ENCODE data around the gene OVOL2. TPM values are rescaled to one million over a fixed set of nuclear protein-coding genes. Genes with fewer than 3 reads are reported as not detected.
"Not testable (repeated sequence)": the region's sequence is repeated elsewhere in the genome, so short reads cannot be mapped to it uniquely, and the experiment has no call there.

Gene OVOL2
- total RNA-seq, 1 donor from 2014 or later: not detected

- H3K9me3 Mint-ChIP-seq (ENCODE audit: low read depth): no peaks in the 10 kb centered on the region
- no peaks in the 10 kb centered on the region for H3K4me1 Mint-ChIP-seq (ENCODE audit: low read depth)
- no peak overlapping the region for H3K4me3 Mint-ChIP-seq (ENCODE audit: unreplicated experiment)
- no peak for TF ChIP-seq CTCF (IDR thresholded peaks at IDR 0.05)
- no peak overlapping the region for H3K27ac Mint-ChIP-seq (ENCODE audit: unreplicated experiment)
- peaks cover 9% of the 10 kb centered on the region for H3K27me3 Mint-ChIP-seq (ENCODE audit: low read depth)
- no peak for DNase-seq (ENCODE audit: low spot score)
- H3K36me3 Mint-ChIP-seq (ENCODE audit: low read depth): no peaks in the 10 kb centered on the region
Measured at GRCh38 chr20:18032977-18033892, 24.5 kb downstream of the OVOL2 start.

GRCh38 chr20:18031888-18032509 lies 25.7 kb downstream of the OVOL2 start:
- no peaks in the 10 kb centered on the region for H3K4me1 Mint-ChIP-seq (ENCODE audit: low read depth)
- H3K4me3 Mint-ChIP-seq (ENCODE audit: unreplicated experiment): no peak overlapping the region
- peaks cover 4% of the 10 kb centered on the region for H3K27me3 Mint-ChIP-seq (ENCODE audit: low read depth)
- no peaks in the 10 kb centered on the region for H3K36me3 Mint-ChIP-seq (ENCODE audit: low read depth)
- no peak for TF ChIP-seq CTCF (IDR thresholded peaks at IDR 0.05)
- H3K9me3 Mint-ChIP-seq (ENCODE audit: low read depth): no peaks in the 10 kb centered on the region
- H3K27ac Mint-ChIP-seq (ENCODE audit: unreplicated experiment): no peak overlapping the region
- no peak for DNase-seq (ENCODE audit: low spot score)

GRCh38 chr20:18031050-18031449 lies 26.7 kb downstream of the OVOL2 start:
- no peak for TF ChIP-seq CTCF (IDR thresholded peaks at IDR 0.05)
- Mint-ChIP-seq H3K4me3 (ENCODE audit: unreplicated experiment) (no peak overlapping the region), H3K4me1 (ENCODE audit: low read depth) (no peaks in the 10 kb centered on the region), H3K9me3 (ENCODE audit: low read depth) (no peaks in the 10 kb centered on the region), H3K27ac (ENCODE audit: unreplicated experiment) (no peak overlapping the region), H3K36me3 (ENCODE audit: low read depth) (no peaks in the 10 kb centered on the region), H3K27me3 (ENCODE audit: low read depth) (peaks cover 5% of the 10 kb centered on the region)
- DNase-seq (ENCODE audit: low spot score): no peak

GRCh38 chr20:18030020-18030419 lies 27.7 kb downstream of the OVOL2 start:
- TF ChIP-seq CTCF (IDR thresholded peaks at IDR 0.05): no peak
- no peak overlapping the region for H3K4me3 Mint-ChIP-seq (ENCODE audit: unreplicated experiment)
- H3K27ac Mint-ChIP-seq (ENCODE audit: unreplicated experiment): no peak overlapping the region
- H3K27me3 Mint-ChIP-seq (ENCODE audit: low read depth): peaks cover 5% of the 10 kb centered on the region
- DNase-seq (ENCODE audit: low spot score): no peak
- H3K4me1 Mint-ChIP-seq (ENCODE audit: low read depth): no peaks in the 10 kb centered on the region
- no peaks in the 10 kb centered on the region for H3K36me3 Mint-ChIP-seq (ENCODE audit: low read depth)
- H3K9me3 Mint-ChIP-seq (ENCODE audit: low read depth): no peaks in the 10 kb centered on the region

GRCh38 chr20:18027011-18027410 lies 30.7 kb downstream of the OVOL2 start:
- DNase-seq (ENCODE audit: low spot score); H3K27ac Mint-ChIP-seq (ENCODE audit: unreplicated experiment); H3K27me3 Mint-ChIP-seq (ENCODE audit: low read depth); H3K9me3 Mint-ChIP-seq (ENCODE audit: low read depth); H3K36me3 Mint-ChIP-seq (ENCODE audit: low read depth); H3K4me3 Mint-ChIP-seq (ENCODE audit: unreplicated experiment); H3K4me1 Mint-ChIP-seq (ENCODE audit: low read depth): not testable (repeated sequence)

Data from chondrocyte (in vitro differentiated cells).